A549 (cell line): ENCODE results near the gene GSTA1. TPM values are rescaled to one million over a fixed set of nuclear protein-coding genes. Genes with fewer than 3 reads are reported as not detected.

ENCODE experiments used
- ATAC-seq, 2 experiments: fragments of 200-7000 bp in 1 of 2; fragments of >200 bp in 1 of 2; cut with Nextera tagmentation in 1 of 2; cut with Tn5 transposase in 1 of 2; 3 replicates each; pipeline versions ENCODE4 v1.8.0 to v1.9.1; 2018 to 2020; ENCODE audit warnings: mild to moderate bottlenecking in 1 of 2, moderate library complexity in 1 of 2
- CTCF ChIA-PET: fragments of 300-600 bp; sonication (Branson Sonifier 250); formaldehyde crosslinking; extraction: SDS; loops from one replicate; lab custom pipeline; 2021; ENCODE audit warnings: antibody characterized with exemption, inconsistent platforms; lab: Yijun Ruan, JAX
- POLR2A ChIA-PET: fragments of 350-600 bp; formaldehyde crosslinking; extraction: SDS; loops from one replicate; lab custom pipeline; 2021; ENCODE audit warnings: antibody characterized with exemption, inconsistent platforms; lab: Yijun Ruan, JAX
- DNase-seq, 2 experiments: peaks; one replicate each; pipeline versions ENCODE4 v3.0.0 to v3.0.0-alpha.2; 2011 to 2016; ENCODE audit warnings: low read depth in 1 of 2, low spot score in 1 of 2
- FAIRE-seq: peaks from 2 replicates; lab custom pipeline; 2011; peaks lifted over from hg19 to GRCh38; lab: Jason Lieb, UNC
- H3K27ac ChIP-seq, 2 experiments: fragments of >200 bp; sonication (Bioruptor Twin); formaldehyde crosslinking; 3 replicates each; pipeline ENCODE4 v1.5.1; 2016 to 2017
- H3K4me1 ChIP-seq: fragments of >200 bp; sonication (Bioruptor Twin); formaldehyde crosslinking; 3 replicates; pipeline ENCODE4 v1.6.1; 2016
- H3K4me2 ChIP-seq: fragments of >200 bp; sonication (Bioruptor Twin); formaldehyde crosslinking; 3 replicates; pipeline ENCODE4 v1.6.1; 2016
- H3K4me3 ChIP-seq: fragments of >200 bp; sonication (Bioruptor Twin); formaldehyde crosslinking; 3 replicates; pipeline ENCODE4 v1.5.1; 2016
- H3K9me3 ChIP-seq: fragments of >200 bp; sonication (Bioruptor Twin); formaldehyde crosslinking; 3 replicates; pipeline ENCODE4 v1.6.1; 2016
- BCL3 ChIP-seq: fragments of >200 bp; sonication (Bioruptor Twin); formaldehyde crosslinking; IDR thresholded peaks from 3 replicates; pipeline ENCODE4 v1.6.1; 2016
- BHLHE40 ChIP-seq: IDR thresholded peaks from 2 replicates; pipeline ENCODE4 v1.6.1; 2012; ENCODE audit warnings: low read depth, low read length, inconsistent platforms
- CBX2 ChIP-seq: fragments of 200-600 bp; sonication (generic); IDR thresholded peaks from 2 replicates; pipeline ENCODE4 v1.6.1; 2016; ENCODE audit warnings: low read depth, mild to moderate bottlenecking, borderline replicate concordance
- CBX8 ChIP-seq: fragments of 200-600 bp; sonication (generic); IDR thresholded peaks from 2 replicates; pipeline ENCODE4 v1.6.1; 2016
- CTCF ChIP-seq: fragments of >200 bp; sonication (Bioruptor Twin); formaldehyde crosslinking; IDR thresholded peaks from 3 replicates; pipeline ENCODE4 v1.5.1; 2016
- EHMT2 ChIP-seq: fragments of 200-600 bp; sonication (generic); IDR thresholded peaks from 2 replicates; pipeline ENCODE4 v1.6.1; 2016; ENCODE audit warnings: antibody characterized with exemption, low read depth, mild to moderate bottlenecking, moderate library complexity
- FOSL2 ChIP-seq, 2 experiments: fragments of 450-650 bp in 1 of 2; fragments of >200 bp in 1 of 2; sonication (Bioruptor Twin) in 1 of 2; formaldehyde crosslinking; IDR thresholded peaks; 2 replicates each; pipeline versions ENCODE4 v1.5.0 to v1.6.1; 2016 to 2020; ENCODE audit warnings: mild to moderate bottlenecking in 1 of 2, moderate library complexity in 1 of 2
- FOXS1 ChIP-seq: fragments of 250-450 bp; sonication (Bioruptor Pico); IDR thresholded peaks from 2 replicates; pipeline ENCODE4 v1.5.0; 2020; ENCODE audit warnings: mild to moderate bottlenecking, moderate library complexity
- HOXB13 ChIP-seq: fragments of 250-450 bp; sonication (Bioruptor Pico); IDR thresholded peaks from 2 replicates; pipeline ENCODE4 v1.5.0; 2020; ENCODE audit warnings: low read depth, mild to moderate bottlenecking, moderate library complexity
- HOXB5 ChIP-seq: fragments of 250-450 bp; sonication (Bioruptor Pico); IDR thresholded peaks from 2 replicates; pipeline ENCODE4 v1.5.0; 2020; ENCODE audit warnings: mild to moderate bottlenecking, moderate library complexity
- KDM1A ChIP-seq: fragments of 200-600 bp; sonication (generic); IDR thresholded peaks from 2 replicates; pipeline ENCODE4 v1.6.1; 2016; ENCODE audit warnings: low read depth, mild to moderate bottlenecking
- MAFK ChIP-seq: fragments of 450-650 bp; IDR thresholded peaks from 2 replicates; pipeline ENCODE4 v1.6.1; 2014; ENCODE audit not compliant: partially characterized antibody
- MAZ ChIP-seq: fragments of 150-350 bp; IDR thresholded peaks from 2 replicates; pipeline ENCODE4 v1.6.1; 2014; ENCODE audit warnings: antibody characterized with exemption, low read depth, low read length, borderline replicate concordance
- NFE2L2 ChIP-seq: fragments of 150-350 bp; conservative IDR thresholded peaks from 2 replicates; pipeline ENCODE4 v1.6.1; 2014; ENCODE audit warnings: low read length
- NR3C1 ChIP-seq: fragments of >200 bp; sonication (Bioruptor Twin); formaldehyde crosslinking; IDR thresholded peaks from 3 replicates; pipeline ENCODE4 v1.6.1; 2017
- PBX3 ChIP-seq: IDR thresholded peaks from 2 replicates; pipeline ENCODE4 v1.6.1; 2012
- REST ChIP-seq: fragments of 200-600 bp; sonication (generic); IDR thresholded peaks from 2 replicates; pipeline ENCODE4 v1.6.1; 2016; ENCODE audit warnings: antibody characterized with exemption, mild to moderate bottlenecking, moderate library complexity
- TFCP2L1 ChIP-seq: fragments of 250-450 bp; sonication (Bioruptor Pico); IDR thresholded peaks from 2 replicates; pipeline ENCODE4 v1.5.0; 2021; ENCODE audit warnings: mild to moderate bottlenecking
- TP53 ChIP-seq: fragments of 250-450 bp; sonication (Bioruptor Pico); IDR thresholded peaks from 2 replicates; pipeline ENCODE4 v1.5.0; 2021; ENCODE audit warnings: mild to moderate bottlenecking, moderate library complexity
- ZFP36 ChIP-seq: fragments of 450-650 bp; IDR thresholded peaks from 2 replicates; pipeline ENCODE4 v1.6.1; 2014; ENCODE audit warnings: borderline replicate concordance; ENCODE audit not compliant: partially characterized antibody
- ZNF302 ChIP-seq: fragments of 250-450 bp; sonication (Bioruptor Pico); IDR thresholded peaks from 2 replicates; pipeline ENCODE4 v1.9.0; 2021; ENCODE audit warnings: inconsistent platforms, mild to moderate bottlenecking, moderate library complexity
- WGBS: methylation state at CpG from one replicate; pipeline ENCODE4 v1.1.6; 2017; ENCODE audit errors: missing lambda C conversion rate; 5-methylcytosine and 5-hydroxymethylcytosine counted together
- polyA plus RNA-seq, 4 experiments: library from polyadenylated mRNA; depleted of rRNA in 3 of 4; stranded (reverse); fragments of >200 nt; fragmentation: RNase III in 1 of 4; extraction: RNeasy Plus Mini Kit Qiagen cat#74134 plus additional on column Dnase treatment in 1 of 4; gene quantifications; 2 replicates in 3 of 4; 3 replicates in 1 of 4; pipeline ENCODE4 v1.2.3, GENCODE V29; 2011 to 2017

GSTA1 gene
- polyA plus RNA-seq, 2 of the 4 experiments (the other 2 are of a cell fraction) = 0.93 TPM; not detected in 1

- Histone ChIP-seq H3K9me3 (no peaks in the 10 kb centered on the region), H3K4me2 (peak overlapping the region; percentile 14; the same call in 1 of the 3 replicates)
- no peak for ATAC-seq
- TF ChIP-seq MAFK = peak; percentile 56
- peak; percentile 55; the same call in 1 of the 2 replicates for TF ChIP-seq NFE2L2
- no peak for TF ChIP-seq TFCP2L1
- TF ChIP-seq MAZ = no peak
- no peak for TF ChIP-seq TP53 (CRISPR knock-in tag)
- TF ChIP-seq PBX3 = no peak
- no peak for TF ChIP-seq KDM1A
- TF ChIP-seq, all 56 proteins: peak for 2
- H3K4me3 ChIP-seq = no peak overlapping the region
- peaks cover 3% of the 10 kb centered on the region; the same call in 1 of the 3 replicates for H3K4me1 ChIP-seq
- peak in 1 of 2 experiments; percentile 20 for DNase-seq
- no peak for FAIRE-seq
- ChIA-PET POLR2A (no interaction called here), CTCF (no interaction called here)
- H3K27ac ChIP-seq = no peak overlapping the region
- 23% methylated on average over 3 of the region's 3 CpGs for WGBS
Measured at GRCh38 chr6:52788478-52788877, 15.1 kb downstream of the GSTA1 start.

GRCh38 chr6:52787917-52788316, 15.7 kb downstream of the GSTA1 start:
- H3K4me3 ChIP-seq = no peak overlapping the region
- DNase-seq = no peak
- FAIRE-seq = no peak
- peaks cover 3% of the 10 kb centered on the region; the same call in 1 of the 3 replicates for H3K4me1 ChIP-seq
- ChIA-PET POLR2A (no interaction called here), CTCF (interaction anchor here (1.2 kb wide), 1 partner anchor 64 kb away, joined by 3 read pairs; no protein-coding TSS in a partner anchor)
- H3K4me2 ChIP-seq = no peak overlapping the region
- no peak for ATAC-seq
- no peak overlapping the region for H3K27ac ChIP-seq
- no peaks in the 10 kb centered on the region for H3K9me3 ChIP-seq
- TF ChIP-seq EHMT2 (no peak), NR3C1 (no peak), HOXB13 (CRISPR knock-in tag) (no peak), ZFP36 (no peak), BHLHE40 (no peak), ZNF302 (CRISPR knock-in tag) (no peak), BCL3 (no peak), CBX8 (no peak), HOXB5 (CRISPR knock-in tag) (no peak), CTCF (no peak), REST (no peak), FOSL2 (IDR thresholded peaks at IDR 0.05) (no peak), FOSL2 (CRISPR knock-in tag; IDR thresholded peaks at IDR 0.05) (no peak), FOXS1 (CRISPR knock-in tag) (no peak), CBX2 (no peak), MAZ (no peak)
- 41% methylated on average over 3 of the region's 3 CpGs for WGBS
